ENCODE data around the gene TFF2.

Gene TFF2

DNA sequence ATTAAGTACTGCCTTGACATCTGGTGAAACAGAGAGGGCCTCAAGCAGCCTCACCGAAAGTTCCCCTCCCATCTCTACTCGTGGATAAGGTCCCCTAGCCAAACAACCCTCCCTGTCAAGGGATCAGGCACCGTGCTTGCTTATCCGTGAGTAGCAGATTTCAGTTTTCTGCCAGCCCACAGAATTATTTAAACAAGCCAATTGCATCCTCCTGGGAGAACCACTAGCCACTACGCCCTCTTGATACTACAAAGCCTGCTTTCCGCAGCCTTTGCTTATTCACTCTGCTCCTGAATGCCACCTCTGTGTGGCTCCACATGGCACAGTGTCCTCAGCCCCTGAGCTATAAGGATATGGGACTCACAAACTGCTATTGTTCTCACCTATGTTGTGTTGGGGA, 5.9 kb upstream of the TFF2 start:
- in situ Hi-C loops (cut with HindIII; ENCODE audit: low sequenced_read_pairs) = no loop called here
- H3K4me3 ChIP-seq (ENCODE audit: low read depth, low read length) = no peak overlapping the region
- no peak for DNase-seq (ENCODE audit: low read depth)
- TF ChIP-seq, protein P1, sequence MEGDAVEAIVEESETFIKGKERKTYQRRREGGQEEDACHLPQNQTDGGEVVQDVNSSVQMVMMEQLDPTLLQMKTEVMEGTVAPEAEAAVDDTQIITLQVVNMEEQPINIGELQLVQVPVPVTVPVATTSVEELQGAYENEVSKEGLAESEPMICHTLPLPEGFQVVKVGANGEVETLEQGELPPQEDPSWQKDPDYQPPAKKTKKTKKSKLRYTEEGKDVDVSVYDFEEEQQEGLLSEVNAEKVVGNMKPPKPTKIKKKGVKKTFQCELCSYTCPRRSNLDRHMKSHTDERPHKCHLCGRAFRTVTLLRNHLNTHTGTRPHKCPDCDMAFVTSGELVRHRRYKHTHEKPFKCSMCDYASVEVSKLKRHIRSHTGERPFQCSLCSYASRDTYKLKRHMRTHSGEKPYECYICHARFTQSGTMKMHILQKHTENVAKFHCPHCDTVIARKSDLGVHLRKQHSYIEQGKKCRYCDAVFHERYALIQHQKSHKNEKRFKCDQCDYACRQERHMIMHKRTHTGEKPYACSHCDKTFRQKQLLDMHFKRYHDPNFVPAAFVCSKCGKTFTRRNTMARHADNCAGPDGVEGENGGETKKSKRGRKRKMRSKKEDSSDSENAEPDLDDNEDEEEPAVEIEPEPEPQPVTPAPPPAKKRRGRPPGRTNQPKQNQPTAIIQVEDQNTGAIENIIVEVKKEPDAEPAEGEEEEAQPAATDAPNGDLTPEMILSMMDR (IDR thresholded peaks at IDR 0.05; ENCODE audit: low read depth, low read length, missing control alignments) = no peak

DNA sequence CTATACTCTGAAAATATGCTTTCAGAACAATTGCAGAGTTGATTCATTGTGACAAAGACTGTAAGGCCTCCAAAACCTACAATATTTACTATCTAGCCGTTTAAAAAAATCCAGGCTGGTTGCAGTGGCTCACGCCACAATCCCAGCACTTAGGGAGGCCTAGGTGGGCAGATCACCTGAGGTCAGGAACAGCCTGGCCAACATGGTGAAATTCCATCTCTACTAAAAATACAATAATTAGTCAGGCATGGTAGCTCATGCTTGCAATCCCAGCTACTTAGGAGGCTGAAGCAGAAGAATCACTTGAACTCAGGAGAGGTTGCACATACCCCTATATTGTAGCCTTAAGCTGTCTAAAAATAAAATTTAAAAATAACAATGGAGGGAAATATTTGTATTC, 5.3 kb upstream of the TFF2 start:
- no peak for DNase-seq (ENCODE audit: low read depth)
- no peak overlapping the region for H3K4me3 ChIP-seq (ENCODE audit: low read depth, low read length)
- in situ Hi-C loops (cut with HindIII; ENCODE audit: low sequenced_read_pairs) = no loop called here
- TF ChIP-seq, protein P1 (IDR thresholded peaks at IDR 0.05; ENCODE audit: low read depth, low read length, missing control alignments) = no peak

DNA sequence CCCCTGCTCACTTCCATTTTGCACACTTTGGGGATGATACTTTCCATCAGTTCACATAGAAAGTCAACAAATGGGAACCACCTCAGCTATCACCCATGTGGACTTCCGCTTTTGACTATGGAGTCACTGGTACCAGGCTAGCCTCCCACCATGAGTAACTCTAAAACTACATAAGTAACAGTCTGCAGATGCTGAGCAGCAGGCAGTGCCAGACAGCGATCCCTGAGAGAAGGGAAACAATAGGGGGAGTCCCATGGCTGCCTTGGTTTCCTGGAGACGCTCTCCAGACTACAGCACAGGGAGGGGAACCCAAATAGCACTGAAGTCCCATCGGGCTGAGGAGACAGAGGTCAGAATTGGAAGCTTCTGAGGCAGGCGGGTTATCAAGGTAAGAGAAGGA, 2.8 kb upstream of the TFF2 start:
- in situ Hi-C loops (cut with HindIII; ENCODE audit: low sequenced_read_pairs) = no loop called here
- DNase-seq (ENCODE audit: low read depth) = no peak
- TF ChIP-seq, protein P1 (IDR thresholded peaks at IDR 0.05; ENCODE audit: low read depth, low read length, missing control alignments) = no peak
- H3K4me3 ChIP-seq (ENCODE audit: low read depth, low read length) = no peak overlapping the region

DNA sequence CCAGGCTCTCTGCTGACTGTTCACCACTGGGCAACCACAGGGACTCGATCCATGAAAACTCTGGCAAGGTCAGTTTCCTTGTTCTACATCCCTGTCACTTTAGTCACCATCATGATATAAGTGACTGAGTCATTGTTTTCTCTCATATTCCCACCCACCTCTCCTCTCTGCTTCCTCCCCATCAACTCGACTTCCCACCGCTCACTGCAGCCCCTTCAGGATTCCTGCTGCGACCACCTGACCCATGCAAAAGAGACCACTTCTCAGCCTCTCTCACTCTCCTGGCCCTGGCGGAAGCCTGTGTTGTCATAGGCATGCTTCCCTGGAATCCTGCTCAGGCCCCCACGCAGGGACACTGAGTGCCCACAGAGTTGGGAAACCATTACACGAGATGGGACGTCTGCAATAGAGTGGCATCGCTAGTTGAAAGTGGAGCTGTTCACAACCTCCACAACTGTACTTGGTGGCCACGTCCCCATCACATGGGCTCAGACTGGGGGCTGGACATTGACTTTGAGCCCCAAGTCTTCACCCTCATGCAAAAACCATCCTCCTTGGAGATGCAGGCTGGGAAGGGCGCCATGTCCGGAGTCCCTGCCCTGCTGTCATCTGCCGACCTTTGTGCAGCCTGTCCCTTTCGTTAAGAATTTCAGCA, 1.8 kb upstream of the TFF2 start:
- TF ChIP-seq, protein P1 (IDR thresholded peaks at IDR 0.05; ENCODE audit: low read depth, low read length, missing control alignments) = no peak
- in situ Hi-C loops (cut with HindIII; ENCODE audit: low sequenced_read_pairs) = no loop called here
- no peak overlapping the region for H3K4me3 ChIP-seq (ENCODE audit: low read depth, low read length)
- no peak for DNase-seq (ENCODE audit: low read depth)

DNA sequence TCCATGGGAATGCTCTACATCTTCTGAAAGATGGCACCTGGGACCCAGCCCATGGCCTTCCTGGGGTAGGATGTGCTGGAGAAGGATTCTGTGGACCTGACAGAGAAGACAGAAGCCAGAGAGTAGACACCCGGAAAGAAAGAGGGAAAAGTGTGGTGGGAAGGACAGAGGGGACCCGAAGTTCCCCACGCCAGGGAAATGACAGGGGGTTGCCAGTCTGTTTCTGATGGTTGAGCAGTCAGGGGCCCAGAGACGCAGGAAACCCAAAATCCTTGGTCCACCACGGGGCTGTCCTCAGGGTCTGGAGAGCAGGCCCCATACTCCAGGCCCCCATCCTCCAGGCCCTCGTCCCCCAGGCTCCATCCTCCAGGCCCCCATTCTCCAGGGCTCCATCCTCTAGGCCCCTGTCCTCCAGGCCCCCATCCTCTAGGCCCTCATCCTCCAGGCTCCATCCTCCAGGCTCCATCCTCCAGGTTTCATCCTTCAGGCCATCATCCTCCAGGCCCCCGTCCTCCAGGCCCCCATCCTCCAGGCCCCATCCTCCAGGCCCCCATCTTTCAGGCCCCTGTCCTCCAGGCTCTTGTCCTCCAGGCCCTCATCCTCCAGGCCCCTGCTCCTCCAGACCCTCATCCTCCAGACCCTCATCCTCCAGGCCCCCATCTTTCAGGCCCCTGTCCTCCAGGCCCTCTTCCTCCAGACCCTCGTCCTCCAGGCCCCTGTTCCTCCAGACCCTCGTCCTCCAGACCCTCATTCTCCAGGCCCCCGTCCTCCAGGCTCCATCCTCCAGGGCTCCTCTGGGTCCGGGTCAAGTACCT, 1.0 kb upstream of the TFF2 start:
- TF ChIP-seq, protein P1 (IDR thresholded peaks at IDR 0.05; ENCODE audit: low read depth, low read length, missing control alignments) = no peak
- no peak for DNase-seq (ENCODE audit: low read depth)
- in situ Hi-C loops (cut with HindIII; ENCODE audit: low sequenced_read_pairs) = no loop called here
- no peak overlapping the region for H3K4me3 ChIP-seq (ENCODE audit: low read depth, low read length)

DNA sequence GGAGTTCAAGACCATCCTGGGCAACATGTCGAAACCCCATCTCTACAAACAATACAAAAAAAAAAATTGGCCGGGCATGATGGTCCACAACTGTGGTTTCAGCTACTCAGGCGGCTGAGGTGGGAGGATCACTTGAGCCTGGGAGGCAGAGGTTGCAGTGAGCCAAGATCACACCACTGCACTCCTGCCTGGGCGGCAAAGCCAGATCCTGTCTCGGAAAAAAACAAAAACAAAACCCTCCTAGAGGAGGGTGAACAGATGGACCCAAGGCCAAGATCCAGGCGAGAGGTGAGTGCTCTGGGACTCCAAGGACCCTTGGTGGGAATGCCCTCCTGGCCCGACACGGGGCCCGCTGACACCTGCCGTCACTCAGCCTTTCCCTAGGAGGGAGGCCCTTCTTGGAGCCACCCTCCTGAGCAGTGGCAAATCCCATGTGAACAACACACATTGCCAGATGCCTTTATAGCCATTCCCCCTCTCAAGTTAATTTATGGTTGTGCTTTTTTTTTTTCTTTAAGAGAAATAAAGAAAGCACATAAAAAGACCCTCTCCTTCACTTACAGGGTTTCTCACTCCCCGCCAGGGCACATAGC, 380 bp downstream of the TFF2 start:
- TF ChIP-seq, protein P1 (IDR thresholded peaks at IDR 0.05; ENCODE audit: low read depth, low read length, missing control alignments) = no peak
- no peak overlapping the region for H3K4me3 ChIP-seq (ENCODE audit: low read depth, low read length)
- DNase-seq (ENCODE audit: low read depth) = no peak
- in situ Hi-C loops (cut with HindIII; ENCODE audit: low sequenced_read_pairs) = no loop called here
